ENCODE results near the gene HLA-DPA1.

GRCh38 chr6:33092385-33092784, 18.9 kb upstream of the HLA-DPA1 start:
- TF ChIP-seq EZH2 (IDR thresholded peaks at IDR 0.05), result no peak
- TF ChIP-seq POLR2AphosphoS5 (IDR thresholded peaks at IDR 0.05; ENCODE audit: borderline replicate concordance, low read depth, low read length), result no peak
